Esophagus muscularis mucosa (tissue), 4 donors: ENCODE results near the gene CYB5R2.

Source experiments
- CTCF ChIP-seq, 3 experiments: fragments of 200-600 bp in 2 of 3; fragments of 450-650 bp in 1 of 3; sonication (generic) in 2 of 3; IDR thresholded peaks; one replicate each; pipeline ENCODE4 v1.5.1; 2017 to 2019; ENCODE audit warnings: antibody characterized with exemption in 3 of 3, mild to moderate bottlenecking in 2 of 3, moderate library complexity in 1 of 3
- EP300 ChIP-seq: sonication (generic); formaldehyde crosslinking; IDR thresholded peaks from one replicate; pipeline ENCODE4 v1.6.1; 2017; ENCODE audit warnings: antibody characterized with exemption
- POLR2A ChIP-seq: fragments of 450-650 bp; IDR thresholded peaks from one replicate; pipeline ENCODE4 v1.6.1; 2017; ENCODE audit warnings: antibody characterized with exemption, moderate library complexity, mild to moderate bottlenecking, low read depth
- POLR2AphosphoS5 ChIP-seq, 2 donors: sonication (generic); formaldehyde crosslinking; IDR thresholded peaks; one replicate each; pipeline ENCODE4 v1.6.1; 2017; ENCODE audit warnings: antibody characterized with exemption in 2 of 2

GRCh38 chr11:7670641-7671040, 2.7 kb downstream of the CYB5R2 start:
- no peak for TF ChIP-seq CTCF (IDR thresholded peaks at IDR 0.05)
- no peak for TF ChIP-seq POLR2A
- no peak for TF ChIP-seq POLR2AphosphoS5 (IDR thresholded peaks at IDR 0.05)
- TF ChIP-seq EP300 = no peak
